Uterus (tissue), 4 donors: ENCODE data around the gene VWA8. TPM values are rescaled to one million over a fixed set of nuclear protein-coding genes. Genes with fewer than 3 reads are reported as not detected.
"Not testable (repeated sequence)": the region's sequence is repeated elsewhere in the genome, so short reads cannot be mapped to it uniquely, and the experiment has no call there.

Experiments used
- DNase-seq, 2 donors: peaks; one replicate each; pipeline ENCODE4 v3.0.0-alpha.2; 2019 to 2020
- H3K27ac ChIP-seq, 2 donors: fragments of 200-600 bp; sonication (generic); 1 replicate in 1 of 2; 2 replicates in 1 of 2; pipeline ENCODE4 v1.5.1; 2016 to 2018
- H3K27me3 ChIP-seq, 2 donors: fragments of 200-600 bp; sonication (generic); one replicate each; pipeline ENCODE4 v1.5.1; 2018 to 2019; ENCODE audit warnings: control low read depth in 1 of 2
- H3K36me3 ChIP-seq, 2 donors: fragments of 200-600 bp; sonication (generic); one replicate each; pipeline ENCODE4 v1.5.1; 2019; ENCODE audit warnings: control low read depth in 1 of 2
- H3K4me1 ChIP-seq, 2 donors: fragments of 200-600 bp; sonication (generic); one replicate each; pipeline ENCODE4 v1.5.1; 2018 to 2019; ENCODE audit warnings: control low read depth in 1 of 2
- H3K4me3 ChIP-seq, 2 donors: fragments of 200-600 bp; sonication (generic); 1 replicate in 1 of 2; 2 replicates in 1 of 2; pipeline ENCODE4 v1.5.1; 2018 to 2019; ENCODE audit warnings: mild to moderate bottlenecking in 1 of 2
- H3K9me3 ChIP-seq, 2 donors: fragments of 200-600 bp; sonication (generic); one replicate each; pipeline ENCODE4 v1.5.1; 2019; ENCODE audit warnings: control low read depth in 1 of 2
- POLR2A ChIP-seq, 2 donors: fragments of 450-650 bp; IDR thresholded peaks; one replicate each; pipeline ENCODE4 v1.6.1; 2016; ENCODE audit warnings: antibody characterized with exemption in 2 of 2, mild to moderate bottlenecking in 1 of 2, moderate library complexity in 1 of 2
- intact Hi-C: fragments of 100-400 bp; cut with DNase I; formaldehyde crosslinking; loops from one replicate; pipeline ENCODE4 v1.15.1; 2023; ENCODE audit warnings: low total_unique reads
- total RNA-seq, 4 donors: library from RNA; depleted of rRNA in 3 of 4; stranded (reverse); fragments of >200 nt in 3 of 4; gene quantifications; one replicate each; pipeline versions ENCODE4 v1.1.0 to v1.2.4, GENCODE V29; 2014 to 2023
- TF ChIP-seq, protein P1 (sequence below), 4 experiments: fragments of 200-600 bp in 2 of 4; fragments of 450-650 bp in 2 of 4; sonication (generic) in 2 of 4; IDR thresholded peaks; one replicate each; pipeline ENCODE4 v1.5.1; 2016 to 2019; ENCODE audit warnings: antibody characterized with exemption in 4 of 4, mild to moderate bottlenecking in 2 of 4, moderate library complexity in 1 of 4
- donor health status: DM: yes; HTN: yes; CAD: no.

The VWA8 gene
- total RNA-seq, 4 donors from 2014 or later = 25.6 to 59.7 (median 37.5) TPM

DNA sequence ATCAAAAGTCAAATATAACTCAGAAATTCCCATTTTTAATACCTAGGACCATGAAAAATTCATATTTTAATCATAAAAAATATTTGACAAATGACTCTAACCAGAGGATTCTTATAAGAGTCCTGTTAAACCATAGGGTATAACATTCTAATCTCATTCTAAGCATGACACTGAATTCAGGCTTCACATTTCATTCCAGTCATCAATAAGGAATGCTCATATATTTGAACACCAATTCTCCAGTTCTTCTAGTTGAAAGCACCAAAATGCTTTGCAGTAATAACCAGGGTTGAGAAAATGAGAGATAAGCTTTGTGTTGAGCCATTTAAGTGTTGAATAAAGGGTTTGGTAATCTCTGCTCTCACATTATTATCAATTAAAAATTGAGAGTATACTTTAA, 147.5 kb downstream of the VWA8 start:
- Histone ChIP-seq H3K4me3 (no peak overlapping the region), H3K27me3 (no peaks in the 10 kb centered on the region), H3K36me3 (no peaks in the 10 kb centered on the region), H3K9me3 (no peaks in the 10 kb centered on the region), H3K4me1 (no peaks in the 10 kb centered on the region), H3K27ac (no peak overlapping the region)
- no peak for DNase-seq
- no peak for TF ChIP-seq POLR2A (IDR thresholded peaks at IDR 0.05)
- TF ChIP-seq, protein P1, sequence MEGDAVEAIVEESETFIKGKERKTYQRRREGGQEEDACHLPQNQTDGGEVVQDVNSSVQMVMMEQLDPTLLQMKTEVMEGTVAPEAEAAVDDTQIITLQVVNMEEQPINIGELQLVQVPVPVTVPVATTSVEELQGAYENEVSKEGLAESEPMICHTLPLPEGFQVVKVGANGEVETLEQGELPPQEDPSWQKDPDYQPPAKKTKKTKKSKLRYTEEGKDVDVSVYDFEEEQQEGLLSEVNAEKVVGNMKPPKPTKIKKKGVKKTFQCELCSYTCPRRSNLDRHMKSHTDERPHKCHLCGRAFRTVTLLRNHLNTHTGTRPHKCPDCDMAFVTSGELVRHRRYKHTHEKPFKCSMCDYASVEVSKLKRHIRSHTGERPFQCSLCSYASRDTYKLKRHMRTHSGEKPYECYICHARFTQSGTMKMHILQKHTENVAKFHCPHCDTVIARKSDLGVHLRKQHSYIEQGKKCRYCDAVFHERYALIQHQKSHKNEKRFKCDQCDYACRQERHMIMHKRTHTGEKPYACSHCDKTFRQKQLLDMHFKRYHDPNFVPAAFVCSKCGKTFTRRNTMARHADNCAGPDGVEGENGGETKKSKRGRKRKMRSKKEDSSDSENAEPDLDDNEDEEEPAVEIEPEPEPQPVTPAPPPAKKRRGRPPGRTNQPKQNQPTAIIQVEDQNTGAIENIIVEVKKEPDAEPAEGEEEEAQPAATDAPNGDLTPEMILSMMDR (IDR thresholded peaks at IDR 0.05) = no peak
- intact Hi-C loops = no loop called here

DNA sequence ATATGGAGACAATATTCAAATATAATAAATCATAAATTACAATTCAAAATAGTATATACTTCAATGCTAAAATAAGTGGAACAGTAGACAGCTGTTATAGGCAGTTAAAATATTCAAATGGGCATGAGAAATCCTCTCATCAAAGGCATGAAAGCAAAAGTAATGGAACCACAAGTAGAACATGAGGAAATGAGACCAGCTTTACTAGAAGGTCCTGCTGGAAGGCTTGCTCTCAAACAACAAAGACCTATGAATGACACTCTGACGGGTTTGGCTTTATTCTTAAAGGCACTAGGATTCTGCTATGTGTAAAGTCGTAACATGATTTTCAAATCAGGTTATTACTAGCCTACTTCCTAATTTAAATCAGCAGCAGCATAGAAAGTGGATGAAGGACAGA, 148.1 kb downstream of the VWA8 start:
- intact Hi-C loops = no loop called here
- Histone ChIP-seq H3K4me1 (no peaks in the 10 kb centered on the region), H3K27ac (no peak overlapping the region), H3K27me3 (no peaks in the 10 kb centered on the region), H3K36me3 (no peaks in the 10 kb centered on the region), H3K9me3 (no peaks in the 10 kb centered on the region), H3K4me3 (no peak overlapping the region)
- TF ChIP-seq, protein P1 (IDR thresholded peaks at IDR 0.05) = no peak
- no peak for TF ChIP-seq POLR2A (IDR thresholded peaks at IDR 0.05)
- no peak for DNase-seq

DNA sequence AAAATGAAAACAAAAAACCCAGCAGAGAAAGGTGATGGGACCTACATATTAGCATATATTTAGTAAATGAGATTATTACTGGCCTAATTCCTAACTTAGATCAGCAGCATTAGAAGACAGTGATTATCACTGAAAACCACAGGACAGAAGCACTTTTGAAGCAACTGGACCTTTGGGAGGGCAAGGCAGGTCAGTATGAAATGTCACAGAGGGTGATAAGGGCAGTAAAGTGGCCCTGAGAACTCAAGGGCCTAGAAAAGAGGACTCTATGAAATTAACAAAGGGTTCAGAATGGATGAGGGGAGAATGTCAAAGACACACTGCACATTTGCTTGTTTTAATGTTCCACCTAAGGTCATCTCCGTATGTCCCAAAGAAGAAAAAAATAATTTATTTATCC, 148.7 kb downstream of the VWA8 start:
- TF ChIP-seq, protein P1 (IDR thresholded peaks at IDR 0.05) = no peak
- TF ChIP-seq POLR2A (IDR thresholded peaks at IDR 0.05) = no peak
- Histone ChIP-seq H3K27ac (no peak overlapping the region), H3K4me1 (no peaks in the 10 kb centered on the region), H3K4me3 (no peak overlapping the region), H3K36me3 (no peaks in the 10 kb centered on the region), H3K9me3 (no peaks in the 10 kb centered on the region), H3K27me3 (no peaks in the 10 kb centered on the region)
- DNase-seq = no peak
- intact Hi-C loops = no loop called here

DNA sequence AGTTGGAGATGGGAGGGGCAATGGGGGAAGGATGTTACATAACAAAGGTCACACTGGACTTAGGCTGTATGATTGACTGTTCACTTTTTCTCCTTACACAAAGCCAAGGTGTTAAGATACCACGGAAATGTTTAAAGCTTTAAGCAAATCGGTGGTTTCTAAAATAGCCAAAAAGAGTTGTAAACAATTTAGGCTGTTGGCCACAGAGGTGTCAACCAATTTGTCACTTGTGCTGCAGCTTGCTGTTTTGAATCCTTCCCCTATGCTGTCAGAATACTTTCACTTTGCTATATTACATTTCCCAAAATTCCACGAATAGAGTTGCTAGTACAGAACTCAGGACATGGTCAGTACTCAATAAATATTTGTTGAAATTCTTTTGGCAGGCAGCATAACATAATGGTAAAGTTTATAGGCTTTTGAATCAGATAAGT, 149.3 kb downstream of the VWA8 start:
- no peaks in the 10 kb centered on the region for H3K4me1 ChIP-seq
- DNase-seq = no peak
- H3K27me3 ChIP-seq = no peaks in the 10 kb centered on the region
- H3K9me3 ChIP-seq = no peaks in the 10 kb centered on the region
- H3K27ac ChIP-seq = no peak overlapping the region
- H3K4me3 ChIP-seq = no peak overlapping the region
- H3K36me3 ChIP-seq = no peaks in the 10 kb centered on the region
- no peak for TF ChIP-seq POLR2A (IDR thresholded peaks at IDR 0.05)
- TF ChIP-seq, protein P1 (IDR thresholded peaks at IDR 0.05) = no peak
- intact Hi-C loops = no loop called here

DNA sequence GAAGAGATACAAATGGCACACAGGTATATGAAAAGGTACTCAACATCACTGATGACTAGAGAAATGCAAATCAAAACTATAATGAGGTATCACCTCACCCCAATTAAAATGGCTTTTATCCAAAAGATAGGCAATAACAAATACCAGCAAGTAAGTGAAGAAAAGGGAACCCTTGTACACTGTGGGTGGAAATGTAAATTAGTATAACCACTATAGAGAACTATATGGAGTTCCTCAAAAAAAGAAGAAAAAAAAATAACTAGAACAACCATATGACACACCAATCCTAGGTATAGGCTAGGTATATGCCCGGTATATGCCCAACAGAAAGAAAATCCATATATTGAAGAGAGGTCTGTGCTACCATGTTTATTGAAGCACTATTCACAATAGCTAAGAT, 150.9 kb downstream of the VWA8 start:
- no peaks in the 10 kb centered on the region for H3K27me3 ChIP-seq
- H3K4me3 ChIP-seq = no peak overlapping the region
- TF ChIP-seq POLR2A (IDR thresholded peaks at IDR 0.05) = no peak
- TF ChIP-seq, protein P1 (IDR thresholded peaks at IDR 0.05) = no peak
- H3K9me3 ChIP-seq = no peaks in the 10 kb centered on the region
- no peak overlapping the region for H3K27ac ChIP-seq
- intact Hi-C loops = no loop called here
- H3K36me3 ChIP-seq = no peaks in the 10 kb centered on the region
- no peak for DNase-seq
- no peaks in the 10 kb centered on the region for H3K4me1 ChIP-seq

DNA sequence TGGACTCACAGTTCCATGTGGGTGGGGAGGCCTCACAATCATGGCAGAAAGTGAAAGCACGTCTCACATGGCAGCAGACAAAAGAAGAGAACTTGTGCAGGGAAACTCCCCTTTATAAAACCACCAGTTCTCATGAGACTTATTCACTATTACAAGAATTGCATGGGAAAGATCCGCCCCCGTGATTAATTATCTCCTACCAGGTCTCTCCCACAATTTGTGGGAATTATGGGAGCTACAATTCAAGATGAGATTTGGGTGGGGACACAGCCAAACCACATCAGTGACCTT, 157.5 kb downstream of the VWA8 start:
- H3K27me3 ChIP-seq, H3K9me3 ChIP-seq, H3K4me3 ChIP-seq, DNase-seq, intact Hi-C loops, H3K27ac ChIP-seq, H3K4me1 ChIP-seq, H3K36me3 ChIP-seq: not testable (repeated sequence)
